Ovary (tissue), 3 donors: ENCODE results near the gene PSPC1.

Source experiments
- EP300 ChIP-seq: sonication (generic); formaldehyde crosslinking; IDR thresholded peaks from one replicate; pipeline ENCODE4 v1.6.1; 2017; ENCODE audit warnings: antibody characterized with exemption
- TF ChIP-seq, protein P1 (sequence below), 3 donors: fragments of 450-650 bp in 2 of 3; fragments of 200-600 bp in 1 of 3; IDR thresholded peaks; one replicate each; pipeline versions ENCODE4 v1.5.1 to v1.8.0; 2016 to 2022; ENCODE audit warnings: antibody characterized with exemption in 3 of 3, mild to moderate bottlenecking in 1 of 3
- donor health status: DM: no; HTN: no; CAD: no.

DNA sequence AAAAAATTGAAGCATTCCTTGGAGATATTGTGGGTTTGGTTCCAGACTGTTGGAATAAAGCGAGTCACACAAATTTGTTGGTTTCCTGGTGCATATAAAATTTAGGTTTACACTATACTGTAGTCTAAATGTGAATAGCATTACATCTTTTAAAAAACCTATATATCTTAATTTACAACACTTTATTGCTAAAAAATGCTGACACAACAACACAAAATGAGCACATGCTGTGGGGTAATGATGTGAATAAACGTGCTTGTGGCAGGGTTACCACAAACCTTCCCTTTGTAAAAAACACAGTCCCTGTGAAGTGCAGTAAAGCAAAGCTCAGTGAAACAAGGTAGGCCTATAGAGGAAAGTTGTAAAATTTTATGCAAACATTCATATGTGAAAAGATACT lies 121.6 kb downstream of the PSPC1 start:
- TF ChIP-seq, protein P1, sequence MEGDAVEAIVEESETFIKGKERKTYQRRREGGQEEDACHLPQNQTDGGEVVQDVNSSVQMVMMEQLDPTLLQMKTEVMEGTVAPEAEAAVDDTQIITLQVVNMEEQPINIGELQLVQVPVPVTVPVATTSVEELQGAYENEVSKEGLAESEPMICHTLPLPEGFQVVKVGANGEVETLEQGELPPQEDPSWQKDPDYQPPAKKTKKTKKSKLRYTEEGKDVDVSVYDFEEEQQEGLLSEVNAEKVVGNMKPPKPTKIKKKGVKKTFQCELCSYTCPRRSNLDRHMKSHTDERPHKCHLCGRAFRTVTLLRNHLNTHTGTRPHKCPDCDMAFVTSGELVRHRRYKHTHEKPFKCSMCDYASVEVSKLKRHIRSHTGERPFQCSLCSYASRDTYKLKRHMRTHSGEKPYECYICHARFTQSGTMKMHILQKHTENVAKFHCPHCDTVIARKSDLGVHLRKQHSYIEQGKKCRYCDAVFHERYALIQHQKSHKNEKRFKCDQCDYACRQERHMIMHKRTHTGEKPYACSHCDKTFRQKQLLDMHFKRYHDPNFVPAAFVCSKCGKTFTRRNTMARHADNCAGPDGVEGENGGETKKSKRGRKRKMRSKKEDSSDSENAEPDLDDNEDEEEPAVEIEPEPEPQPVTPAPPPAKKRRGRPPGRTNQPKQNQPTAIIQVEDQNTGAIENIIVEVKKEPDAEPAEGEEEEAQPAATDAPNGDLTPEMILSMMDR (IDR thresholded peaks at IDR 0.05), result no peak
- no peak for TF ChIP-seq EP300
